ENCODE data around the gene SCG5.
A peak's percentile ranks its signal among the peaks of the same experiment; 100 is the strongest.

The SCG5 gene

GRCh38 chr15:32730677-32731654 lies 89.5 kb downstream of the SCG5 start:
- Histone ChIP-seq H3K4me1 (ENCODE audit: control insufficient read depth, insufficient read depth, low read length) (peaks cover 7% of the 10 kb centered on the region; the same call in 1 of the 2 replicates), H3K9me3 (ENCODE audit: control insufficient read depth, insufficient read depth, low read depth, low read length) (no peaks in the 10 kb centered on the region), H3K27ac (ENCODE audit: extremely low read depth, low read depth, low read length) (no peak overlapping the region), H3K36me3 (ENCODE audit: control insufficient read depth in 2 of 2, insufficient read depth in 1 of 2, low read length in 2 of 2) (no peaks in the 10 kb centered on the region), H3K4me3 (ENCODE audit: low read depth, low read length) (no peak overlapping the region)
- CTCF ChIA-PET = interaction anchor here (0.6 kb wide), 2 partner anchors 120 to 257 kb away, joined by 3 read pairs; no protein-coding TSS in a partner anchor
- POLR2A ChIA-PET = no interaction called here
- TF ChIP-seq ZNF518A (tag by site-specific recombination; conservative IDR thresholded peaks at IDR 0.05; ENCODE audit: low read depth) (no peak; the same call in 1 of the 2 replicates), ZNF707 (tag by site-specific recombination; IDR thresholded peaks at IDR 0.05) (no peak), ZNF621 (tag by site-specific recombination; IDR thresholded peaks at IDR 0.05) (no peak), ZNF629 (tag by site-specific recombination; IDR thresholded peaks at IDR 0.05) (no peak), ZFP3 (tag by site-specific recombination; IDR thresholded peaks at IDR 0.05; ENCODE audit: low read depth) (no peak), REPIN1 (tag by site-specific recombination; IDR thresholded peaks at IDR 0.05; ENCODE audit: low read depth) (no peak), ZNF701 (tag by site-specific recombination; IDR thresholded peaks at IDR 0.05) (no peak), ZNF549 (tag by site-specific recombination; IDR thresholded peaks at IDR 0.05) (no peak), ZNF555 (tag by site-specific recombination; conservative IDR thresholded peaks at IDR 0.05) (no peak), ZNF302 (tag by site-specific recombination; IDR thresholded peaks at IDR 0.05; ENCODE audit: low read depth) (no peak), ZNF398 (tag by site-specific recombination; IDR thresholded peaks at IDR 0.05) (no peak), ZFP37 (tag by site-specific recombination; IDR thresholded peaks at IDR 0.05) (no peak), YY2 (tag by site-specific recombination; IDR thresholded peaks at IDR 0.05) (no peak), ZNF529 (tag by site-specific recombination; IDR thresholded peaks at IDR 0.05; ENCODE audit: insufficient replicate concordance) (no peak), ZNF202 (tag by site-specific recombination; IDR thresholded peaks at IDR 0.05; ENCODE audit: borderline replicate concordance) (no peak), ZNF544 (tag by site-specific recombination; IDR thresholded peaks at IDR 0.05) (no peak), ZXDB (tag by site-specific recombination; IDR thresholded peaks at IDR 0.05) (no peak), PRDM10 (tag by site-specific recombination; IDR thresholded peaks at IDR 0.05) (0 out of 2 replicates have a peak, but pooled peaks have one; percentile 13), ZSCAN30 (tag by site-specific recombination; IDR thresholded peaks at IDR 0.05) (peak; percentile 53; the same call in 1 of the 2 replicates), ZFP41 (tag by site-specific recombination; IDR thresholded peaks at IDR 0.05; ENCODE audit: borderline replicate concordance) (no peak), ZNF560 (tag by site-specific recombination; IDR thresholded peaks at IDR 0.05; ENCODE audit: borderline replicate concordance) (no peak), OVOL3 (tag by site-specific recombination; IDR thresholded peaks at IDR 0.05) (no peak), ZBTB49 (tag by site-specific recombination; IDR thresholded peaks at IDR 0.05; ENCODE audit: low read depth) (no peak), ZNF48 (tag by site-specific recombination; IDR thresholded peaks at IDR 0.05) (no peak)
